Esophagus muscularis mucosa (tissue), 4 donors: Measurements from ENCODE around the gene KLHL14. TPM values are rescaled to one million over a fixed set of nuclear protein-coding genes. Genes with fewer than 3 reads are reported as not detected.

Experiments used
- DNase-seq: peaks from one replicate; pipeline ENCODE4 v3.0.0-alpha.2; 2017; ENCODE audit errors: extremely low spot score
- H3K27ac ChIP-seq, 4 donors: fragments of 200-600 bp; sonication (generic); replicated peaks in 1 of 4; 1 replicate in 3 of 4; 2 replicates in 1 of 4; pipeline ENCODE4 v1.5.1; 2016 to 2019; ENCODE audit warnings: mild to moderate bottlenecking in 1 of 4
- H3K27me3 ChIP-seq, 4 donors: fragments of 200-600 bp; sonication (generic); one replicate each; pipeline versions ENCODE4 v1.5.1 to v1.6.0; 2016 to 2019
- H3K36me3 ChIP-seq, 4 donors: fragments of 200-600 bp; sonication (generic); one replicate each; pipeline ENCODE4 v1.5.1; 2016 to 2019
- H3K4me1 ChIP-seq, 4 donors: fragments of 200-600 bp; sonication (generic); one replicate each; pipeline ENCODE4 v1.5.1; 2016 to 2019
- H3K4me3 ChIP-seq, 4 donors: fragments of 200-600 bp; sonication (generic); 1 replicate in 2 of 4; 2 replicates in 2 of 4; pipeline ENCODE4 v1.5.1; 2016 to 2019; ENCODE audit warnings: mild to moderate bottlenecking in 4 of 4, moderate library complexity in 1 of 4
- H3K9me3 ChIP-seq, 4 donors: fragments of 200-600 bp; sonication (generic); 1 replicate in 3 of 4; 2 replicates in 1 of 4; pipeline ENCODE4 v1.5.1; 2016 to 2019
- EP300 ChIP-seq: sonication (generic); formaldehyde crosslinking; IDR thresholded peaks from one replicate; pipeline ENCODE4 v1.6.1; 2017; ENCODE audit warnings: antibody characterized with exemption
- POLR2A ChIP-seq: fragments of 450-650 bp; IDR thresholded peaks from one replicate; pipeline ENCODE4 v1.6.1; 2017; ENCODE audit warnings: antibody characterized with exemption, moderate library complexity, mild to moderate bottlenecking, low read depth
- POLR2AphosphoS5 ChIP-seq, 2 donors: sonication (generic); formaldehyde crosslinking; IDR thresholded peaks; one replicate each; pipeline ENCODE4 v1.6.1; 2017; ENCODE audit warnings: antibody characterized with exemption in 2 of 2
- WGBS: methylation state at CpG from one replicate; pipeline ENCODE4 v1.1.5; 2018; 5-methylcytosine and 5-hydroxymethylcytosine counted together
- intact Hi-C: fragments of 100-400 bp; cut with DNase I; formaldehyde crosslinking; loops from one replicate; pipeline ENCODE4 v1.15.1; 2023
- total RNA-seq, 4 donors: library from RNA; depleted of rRNA; stranded (reverse); fragments of >200 nt; gene quantifications; one replicate each; pipeline versions ENCODE4 v1.1.0 to v1.2.1, GENCODE V29; 2016
- TF ChIP-seq, protein P1 (sequence below), 3 experiments: fragments of 200-600 bp in 2 of 3; fragments of 450-650 bp in 1 of 3; sonication (generic) in 2 of 3; IDR thresholded peaks; one replicate each; pipeline ENCODE4 v1.5.1; 2017 to 2019; ENCODE audit warnings: antibody characterized with exemption in 3 of 3, mild to moderate bottlenecking in 2 of 3, moderate library complexity in 1 of 3

Gene KLHL14
- total RNA-seq, 4 donors from 2014 or later: 0.06 to 0.50 (median 0.26) TPM; not detected in 1

DNA sequence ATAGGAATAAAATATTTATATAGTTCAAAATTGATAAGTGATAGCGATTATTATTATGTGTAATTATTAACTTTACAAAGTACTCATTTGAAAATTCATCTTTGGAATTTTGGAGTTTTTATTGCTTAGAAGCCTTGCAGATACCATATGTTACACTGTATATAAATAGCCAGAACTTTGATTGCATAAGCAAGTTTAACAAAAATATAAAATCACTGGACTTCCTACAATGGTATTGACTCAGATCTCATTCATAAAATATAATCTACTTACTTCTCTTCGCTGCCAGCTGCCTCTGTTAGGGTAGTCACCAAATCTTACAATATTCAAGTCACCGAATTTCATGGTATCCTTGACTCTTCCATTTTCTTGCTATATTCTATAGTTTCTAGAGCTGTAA is 22.5 kb downstream of the KLHL14 start:
- Histone ChIP-seq H3K4me1 (no peaks in the 10 kb centered on the region), H3K36me3 (no peaks in the 10 kb centered on the region), H3K27ac (no peak overlapping the region), H3K4me3 (no peak overlapping the region), H3K27me3 (peaks cover 0 to 9% (median 0%) of the 10 kb centered on the region in 4 donors), H3K9me3 (no peaks in the 10 kb centered on the region)
- WGBS: 91% methylated on average over 3 of the region's 3 CpGs
- no peak for DNase-seq
- TF ChIP-seq, protein P1, sequence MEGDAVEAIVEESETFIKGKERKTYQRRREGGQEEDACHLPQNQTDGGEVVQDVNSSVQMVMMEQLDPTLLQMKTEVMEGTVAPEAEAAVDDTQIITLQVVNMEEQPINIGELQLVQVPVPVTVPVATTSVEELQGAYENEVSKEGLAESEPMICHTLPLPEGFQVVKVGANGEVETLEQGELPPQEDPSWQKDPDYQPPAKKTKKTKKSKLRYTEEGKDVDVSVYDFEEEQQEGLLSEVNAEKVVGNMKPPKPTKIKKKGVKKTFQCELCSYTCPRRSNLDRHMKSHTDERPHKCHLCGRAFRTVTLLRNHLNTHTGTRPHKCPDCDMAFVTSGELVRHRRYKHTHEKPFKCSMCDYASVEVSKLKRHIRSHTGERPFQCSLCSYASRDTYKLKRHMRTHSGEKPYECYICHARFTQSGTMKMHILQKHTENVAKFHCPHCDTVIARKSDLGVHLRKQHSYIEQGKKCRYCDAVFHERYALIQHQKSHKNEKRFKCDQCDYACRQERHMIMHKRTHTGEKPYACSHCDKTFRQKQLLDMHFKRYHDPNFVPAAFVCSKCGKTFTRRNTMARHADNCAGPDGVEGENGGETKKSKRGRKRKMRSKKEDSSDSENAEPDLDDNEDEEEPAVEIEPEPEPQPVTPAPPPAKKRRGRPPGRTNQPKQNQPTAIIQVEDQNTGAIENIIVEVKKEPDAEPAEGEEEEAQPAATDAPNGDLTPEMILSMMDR (IDR thresholded peaks at IDR 0.05): no peak
- TF ChIP-seq EP300: no peak
- TF ChIP-seq POLR2A: no peak
- TF ChIP-seq POLR2AphosphoS5 (IDR thresholded peaks at IDR 0.05): no peak
- intact Hi-C loops: no loop called here

DNA sequence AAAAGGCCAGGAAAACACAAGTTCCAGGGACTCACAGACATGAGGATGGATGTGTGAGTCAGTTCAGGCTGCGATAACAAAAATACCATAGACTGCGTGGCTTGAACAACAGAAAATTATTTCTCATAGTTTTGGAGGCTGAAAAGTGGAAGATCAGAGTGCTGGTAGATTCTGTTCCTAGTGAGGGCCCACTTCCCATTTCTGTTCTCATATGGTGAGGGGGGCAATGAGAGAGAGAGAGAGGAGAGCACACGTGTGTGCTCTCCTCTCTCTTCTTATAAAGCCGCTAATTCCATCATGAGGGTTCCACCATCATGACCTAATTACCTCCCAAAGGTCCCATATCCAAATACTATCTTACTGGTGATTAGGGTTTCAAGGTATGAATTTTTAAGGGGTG is 23.0 kb downstream of the KLHL14 start:
- no peaks in the 10 kb centered on the region for H3K36me3 ChIP-seq
- peaks cover 0 to 6% (median 0%) of the 10 kb centered on the region in 4 donors for H3K27me3 ChIP-seq
- no peaks in the 10 kb centered on the region for H3K4me1 ChIP-seq
- no peak overlapping the region for H3K4me3 ChIP-seq
- no peaks in the 10 kb centered on the region for H3K9me3 ChIP-seq
- WGBS: 89% methylated on average over 4 of the region's 4 CpGs
- DNase-seq: no peak
- no peak for TF ChIP-seq POLR2AphosphoS5 (IDR thresholded peaks at IDR 0.05)
- TF ChIP-seq POLR2A: no peak
- no peak for TF ChIP-seq EP300
- TF ChIP-seq, protein P1 (IDR thresholded peaks at IDR 0.05): no peak
- intact Hi-C loops: no loop called here
- H3K27ac ChIP-seq: no peak overlapping the region

DNA sequence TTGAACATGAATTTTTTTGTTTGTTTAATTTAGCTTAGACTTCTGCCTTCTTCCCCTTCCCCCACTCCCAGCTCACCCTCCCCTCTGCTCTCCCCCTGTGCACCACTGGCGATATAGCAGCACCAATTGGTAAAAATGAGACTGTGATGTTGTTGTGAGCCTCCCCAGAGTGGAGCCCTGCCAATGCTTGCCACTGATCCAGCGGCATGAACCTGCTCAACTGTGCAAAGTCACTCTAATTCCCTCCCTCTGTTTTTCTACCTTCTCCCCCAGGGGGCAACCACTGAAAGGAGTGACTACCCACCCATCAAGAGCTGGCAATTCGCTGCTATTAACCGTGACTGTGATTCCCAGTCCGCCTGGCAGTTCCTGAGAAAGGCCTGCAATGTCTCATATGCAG is 30.2 kb downstream of the KLHL14 start:
- Histone ChIP-seq H3K4me1 (no peaks in the 10 kb centered on the region), H3K27me3 (no peaks in the 10 kb centered on the region), H3K9me3 (no peaks in the 10 kb centered on the region), H3K27ac (no peak overlapping the region), H3K36me3 (no peaks in the 10 kb centered on the region), H3K4me3 (no peak overlapping the region)
- intact Hi-C loops: no loop called here
- 44% methylated on average over 5 of the region's 5 CpGs for WGBS
- TF ChIP-seq POLR2AphosphoS5 (IDR thresholded peaks at IDR 0.05) (no peak), POLR2A (no peak)
- TF ChIP-seq, protein P1 (IDR thresholded peaks at IDR 0.05): no peak
- DNase-seq: no peak

DNA sequence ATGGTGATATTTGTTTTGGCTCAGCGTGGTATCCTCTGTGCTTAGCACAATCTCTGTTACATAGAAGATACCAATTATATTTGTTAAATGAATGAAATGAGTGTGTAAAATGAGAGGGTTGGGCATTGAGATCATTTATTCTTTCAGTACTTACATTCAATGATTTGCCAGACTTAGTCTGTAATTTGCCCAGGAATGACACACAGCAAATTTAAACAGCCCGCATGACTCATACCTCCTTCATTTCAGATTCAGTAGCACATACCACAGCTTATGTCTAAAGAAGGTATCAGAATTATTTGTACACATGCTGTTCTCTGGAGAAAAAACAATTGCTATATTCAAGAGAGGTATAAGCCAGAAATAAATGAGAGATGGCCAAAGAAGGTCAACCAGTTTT is 37.0 kb downstream of the KLHL14 start:
- TF ChIP-seq POLR2A (no peak), EP300 (no peak), POLR2AphosphoS5 (IDR thresholded peaks at IDR 0.05) (no peak)
- TF ChIP-seq, protein P1 (IDR thresholded peaks at IDR 0.05): no peak
- intact Hi-C loops: no loop called here
- no peak overlapping the region for H3K4me3 ChIP-seq
- no peak for DNase-seq
- H3K27me3 ChIP-seq: no peaks in the 10 kb centered on the region
- no peaks in the 10 kb centered on the region for H3K4me1 ChIP-seq
- WGBS: 81% methylated on average over 2 of the region's 2 CpGs
- no peaks in the 10 kb centered on the region for H3K36me3 ChIP-seq
- no peak overlapping the region for H3K27ac ChIP-seq
- peaks cover 0 to 10% (median 0%) of the 10 kb centered on the region in 4 donors for H3K9me3 ChIP-seq

DNA sequence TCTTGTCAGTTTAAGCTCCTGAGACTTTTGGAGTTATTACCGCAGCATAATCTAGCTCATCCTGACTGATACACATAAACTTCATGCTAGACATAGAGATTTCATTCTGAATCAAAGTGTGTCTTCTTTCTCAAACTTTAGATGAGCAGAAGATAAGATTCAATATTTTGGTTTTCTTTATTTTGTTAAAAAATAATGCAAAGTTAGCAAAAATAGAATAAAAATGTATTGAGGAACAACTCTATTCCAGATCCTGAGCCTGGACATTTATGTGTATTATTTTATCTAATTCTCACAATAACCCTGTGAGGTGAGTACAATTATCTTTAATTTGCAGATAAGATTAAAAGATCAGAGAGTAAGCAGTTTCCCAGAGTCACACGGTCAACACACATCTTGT is 38.4 kb downstream of the KLHL14 start:
- Histone ChIP-seq H3K9me3 (peaks cover 0 to 10% (median 0%) of the 10 kb centered on the region in 4 donors), H3K4me1 (no peaks in the 10 kb centered on the region), H3K27ac (no peak overlapping the region), H3K36me3 (no peaks in the 10 kb centered on the region), H3K27me3 (no peaks in the 10 kb centered on the region), H3K4me3 (no peak overlapping the region)
- intact Hi-C loops: no loop called here
- WGBS: 84% methylated on average over 2 of the region's 2 CpGs
- TF ChIP-seq, protein P1 (IDR thresholded peaks at IDR 0.05): no peak
- no peak for TF ChIP-seq POLR2A
- TF ChIP-seq POLR2AphosphoS5 (IDR thresholded peaks at IDR 0.05): no peak
- no peak for TF ChIP-seq EP300
- no peak for DNase-seq
